ENCODE results near the gene NPEPL1.

NPEPL1 gene

GRCh38 chr20:58700121-58700821 lies 7.7 kb downstream of the NPEPL1 start:
- DNase-seq (ENCODE audit: low read depth, low spot score): no peak

- DNase-seq (ENCODE audit: low read depth, low spot score): no peak
Observed at GRCh38 chr20:58700823-58701222, 8.2 kb downstream of the NPEPL1 start.

- no peak for DNase-seq (ENCODE audit: low read depth, low spot score)
Observed at GRCh38 chr20:58701431-58702160, 9.0 kb downstream of the NPEPL1 start.

GRCh38 chr20:58702161-58702510 lies 9.5 kb downstream of the NPEPL1 start:
- DNase-seq (ENCODE audit: low read depth, low spot score): no peak

GRCh38 chr20:58702859-58703648 lies 10.5 kb downstream of the NPEPL1 start:
- DNase-seq (ENCODE audit: low read depth, low spot score): no peak

- no peak for DNase-seq (ENCODE audit: low read depth, low spot score)
Observed at GRCh38 chr20:58703765-58704371, 11.3 kb downstream of the NPEPL1 start.

GRCh38 chr20:58705208-58705926 lies 12.8 kb downstream of the NPEPL1 start:
- no peak for DNase-seq (ENCODE audit: low read depth, low spot score)

GRCh38 chr20:58706150-58706892 lies 13.7 kb downstream of the NPEPL1 start:
- DNase-seq (ENCODE audit: low read depth, low spot score): no peak

- no peak for DNase-seq (ENCODE audit: low read depth, low spot score)
Observed at GRCh38 chr20:58706975-58707681, 14.5 kb downstream of the NPEPL1 start.

- no peak for DNase-seq (ENCODE audit: low read depth, low spot score)
Observed at GRCh38 chr20:58707770-58708169, 15.2 kb downstream of the NPEPL1 start.

GRCh38 chr20:58708246-58708931 lies 15.8 kb downstream of the NPEPL1 start:
- DNase-seq (ENCODE audit: low read depth, low spot score): no peak

- no peak for DNase-seq (ENCODE audit: low read depth, low spot score)
Observed at GRCh38 chr20:58709013-58709702, 16.6 kb downstream of the NPEPL1 start.

GRCh38 chr20:58709703-58710039 lies 17.1 kb downstream of the NPEPL1 start:
- no peak for DNase-seq (ENCODE audit: low read depth, low spot score)

- DNase-seq (ENCODE audit: low read depth, low spot score): peak; percentile 19
Observed at GRCh38 chr20:58710481-58711265, 18.1 kb downstream of the NPEPL1 start.

- no peak for DNase-seq (ENCODE audit: low read depth, low spot score)
Observed at GRCh38 chr20:58711266-58712051, 18.9 kb downstream of the NPEPL1 start.

GRCh38 chr20:58712151-58712791 lies 19.7 kb downstream of the NPEPL1 start:
- no peak for DNase-seq (ENCODE audit: low read depth, low spot score)

Measured in ELF-1 (cell line).